HepG2 (cell line): ENCODE measurements around the gene DCTN3. TPM values are rescaled to one million over a fixed set of nuclear protein-coding genes. Genes with fewer than 3 reads are reported as not detected.

Experiments used
- ADNP ChIP-seq: sonication (generic); formaldehyde crosslinking; IDR thresholded peaks from 2 replicates; pipeline ENCODE4 v1.4.0; 2020; ENCODE audit warnings: missing genetic modification reagents
- GRHL1 ChIP-seq: sonication (generic); formaldehyde crosslinking; conservative IDR thresholded peaks from 2 replicates; pipeline ENCODE4 v1.8.0; 2022; ENCODE audit warnings: missing genetic modification reagents
- HMG20A ChIP-seq: IDR thresholded peaks from 2 replicates; pipeline ENCODE4 v1.6.1; 2016; ENCODE audit warnings: borderline replicate concordance
- KLF15 ChIP-seq: sonication (generic); formaldehyde crosslinking; IDR thresholded peaks from 2 replicates; pipeline ENCODE4 v1.8.1; 2023; ENCODE audit warnings: borderline replicate concordance, mild to moderate bottlenecking, inconsistent platforms, missing genetic modification reagents, mixed read lengths
- KLF16 ChIP-seq, 2 experiments: sonication (generic) in 1 of 2; formaldehyde crosslinking in 1 of 2; IDR thresholded peaks; 2 replicates each; pipeline versions ENCODE4 v1.6.1 to v1.8.0; 2016 to 2023; ENCODE audit warnings: missing genetic modification reagents in 2 of 2, missing compliant biosample characterization in 1 of 2
- NFE2L2 ChIP-seq: fragments of 150-350 bp; IDR thresholded peaks from 2 replicates; pipeline ENCODE4 v1.6.1; 2014; ENCODE audit warnings: low read length
- NR1H2 ChIP-seq: sonication (generic); formaldehyde crosslinking; IDR thresholded peaks from 2 replicates; pipeline ENCODE4 v1.8.1; 2022; ENCODE audit warnings: low read depth, missing genetic modification reagents, borderline replicate concordance
- NR2F2 ChIP-seq: IDR thresholded peaks from 2 replicates; pipeline ENCODE4 v1.6.1; 2012; ENCODE audit warnings: low read depth, inconsistent platforms, borderline replicate concordance
- RAD21 ChIP-seq: fragments of 450-650 bp; formaldehyde crosslinking; IDR thresholded peaks from 2 replicates; pipeline ENCODE4 v1.5.0; 2020; ENCODE audit warnings: mild to moderate bottlenecking
- RBAK ChIP-seq: sonication (generic); formaldehyde crosslinking; IDR thresholded peaks from 2 replicates; pipeline ENCODE4 v1.5.1; 2020; ENCODE audit warnings: mild to moderate bottlenecking, missing genetic modification reagents
- RFXAP ChIP-seq: sonication (generic); formaldehyde crosslinking; IDR thresholded peaks from 2 replicates; pipeline ENCODE4 v1.4.0; 2020; ENCODE audit warnings: missing genetic modification reagents, borderline replicate concordance
- SUZ12 ChIP-seq: fragments of 150-350 bp; IDR thresholded peaks from 2 replicates; pipeline ENCODE4 v1.6.1; 2014; ENCODE audit warnings: low read depth, low read length
- TMF1 ChIP-seq: sonication (generic); formaldehyde crosslinking; IDR thresholded peaks from 2 replicates; pipeline ENCODE4 v1.8.1; 2022; ENCODE audit warnings: low read depth, missing genetic modification reagents
- ZNF101 ChIP-seq: sonication (generic); formaldehyde crosslinking; IDR thresholded peaks from 2 replicates; pipeline ENCODE4 v1.4.0; 2020; ENCODE audit warnings: mild to moderate bottlenecking, low read depth, missing genetic modification reagents, borderline replicate concordance
- ZNF17 ChIP-seq: sonication (generic); formaldehyde crosslinking; IDR thresholded peaks from 2 replicates; pipeline ENCODE4 v1.5.0; 2020; ENCODE audit warnings: mild to moderate bottlenecking, missing genetic modification reagents
- ZNF33A ChIP-seq: sonication (generic); formaldehyde crosslinking; IDR thresholded peaks from 2 replicates; pipeline ENCODE4 v1.5.1; 2020; ENCODE audit warnings: missing genetic modification reagents, mild to moderate bottlenecking, moderate library complexity, borderline replicate concordance
- ZNF432 ChIP-seq: sonication (generic); formaldehyde crosslinking; IDR thresholded peaks from 2 replicates; pipeline ENCODE4 v1.5.0; 2020; ENCODE audit warnings: missing genetic modification reagents, mild to moderate bottlenecking, borderline replicate concordance
- ZNF749 ChIP-seq: sonication (generic); formaldehyde crosslinking; IDR thresholded peaks from 2 replicates; pipeline ENCODE4 v1.8.0; 2022; ENCODE audit warnings: mild to moderate bottlenecking, missing genetic modification reagents, moderate library complexity, borderline replicate concordance
- polyA plus RNA-seq, 8 experiments: library from polyadenylated mRNA; depleted of rRNA in 3 of 8; stranded (reverse) in 7 of 8; unstranded in 1 of 8; fragments of >200 nt; fragmentation: Illumina TruSeq in 4 of 8; extraction: Trizol in 4 of 8; gene quantifications; 2 replicates each; pipeline versions ENCODE4 v1.2.1 to v1.2.3, GENCODE V29; 2011 to 2016; ENCODE audit warnings: low read depth in 4 of 8, missing spikeins in 1 of 8, mixed read lengths in 1 of 8; ENCODE audit not compliant: insufficient read depth in 1 of 8
- total RNA-seq, 5 experiments: library from RNA; depleted of rRNA; stranded (reverse); fragments of >200 nt; fragmentation: Illumina TruSeq; extraction: Trizol; gene quantifications; 2 replicates each; pipeline ENCODE4 v1.2.3, GENCODE V29; 2016; ENCODE audit warnings: low read depth in 1 of 5
- TF ChIP-seq, protein P1 (sequence below): sonication (generic); formaldehyde crosslinking; IDR thresholded peaks from 2 replicates; pipeline ENCODE4 v1.5.0; 2020; ENCODE audit warnings: missing genetic modification reagents, mild to moderate bottlenecking, borderline replicate concordance
- TF ChIP-seq, protein P2 (sequence below): IDR thresholded peaks from 2 replicates; pipeline ENCODE4 v1.6.1; 2016; ENCODE audit warnings: mild to moderate bottlenecking, missing biosample characterization, missing genetic modification reagents
- TF ChIP-seq, protein P3 (sequence below): IDR thresholded peaks from 2 replicates; pipeline ENCODE4 v1.6.1; 2018; ENCODE audit warnings: missing genetic modification reagents
- TF ChIP-seq, protein P4 (sequence below): sonication (generic); formaldehyde crosslinking; IDR thresholded peaks from 2 replicates; pipeline ENCODE4 v1.5.0; 2020; ENCODE audit warnings: missing genetic modification reagents

Gene DCTN3
- total and polyA plus RNA-seq, 2 of the 13 experiments (the other 11 are each of a cell fraction or from before 2014, with no cell fraction given): 27.4 to 34.5 TPM

DNA sequence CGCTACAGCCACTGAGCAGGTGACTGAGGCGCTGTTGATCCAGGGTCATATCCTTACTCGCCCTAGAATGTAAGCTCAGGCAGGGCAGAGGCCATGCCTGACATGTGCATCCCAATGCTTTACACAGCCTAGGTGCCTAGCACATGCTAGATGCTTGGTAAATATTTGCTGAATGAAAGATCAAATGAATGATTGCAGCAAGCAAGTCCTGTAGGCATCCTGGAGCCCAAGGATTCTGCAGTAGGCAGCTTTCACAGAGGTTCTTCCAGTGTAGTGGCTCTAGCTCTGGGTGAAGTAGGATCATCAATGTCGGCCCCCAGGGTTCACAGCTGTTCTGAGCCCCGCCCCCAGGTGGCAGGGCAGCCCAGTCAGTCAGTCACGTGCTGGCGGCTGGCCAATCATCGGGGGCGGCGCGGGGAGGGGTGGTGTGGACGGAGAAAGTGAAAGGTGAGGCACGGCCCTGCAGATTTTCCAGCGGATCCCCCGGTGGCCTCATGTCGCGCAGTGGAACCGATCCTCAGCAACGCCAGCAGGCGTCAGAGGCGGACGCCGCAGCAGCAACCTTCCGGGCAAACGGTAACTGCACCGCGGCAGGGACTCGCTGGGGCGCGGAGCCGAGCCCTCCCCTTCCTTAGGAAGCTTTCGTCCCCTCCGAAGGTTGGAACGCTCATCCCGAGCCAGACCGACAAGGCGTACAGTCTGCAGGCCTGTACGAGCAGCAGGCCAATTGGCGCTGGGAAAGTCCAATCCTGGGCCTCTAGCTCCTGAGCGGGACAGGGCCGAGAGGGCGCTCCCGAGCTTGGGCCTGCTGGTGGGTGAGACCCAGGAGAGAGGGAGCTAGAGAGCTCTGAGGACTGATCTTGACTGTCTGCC, 26.2 kb upstream of the DCTN3 start, which contains the start of gene GALT (continued):
- TF ChIP-seq KLF15 (CRISPR knock-in tag) (no peak), RAD21 (CRISPR knock-in tag) (peak; percentile 60), NR2F2 (peak; percentile 13; the same call in 1 of the 2 replicates), GRHL1 (CRISPR knock-in tag) (no peak), ZNF432 (CRISPR knock-in tag) (no peak), SUZ12 (no peak), NFE2L2 (no peak), ZNF17 (CRISPR knock-in tag) (no peak), ADNP (CRISPR knock-in tag) (no peak; the same call in 1 of the 2 replicates), HMG20A (CRISPR knock-in tag) (peak; percentile 19; the same call in 1 of the 2 replicates), RFXAP (CRISPR knock-in tag) (no peak), NR1H2 (CRISPR knock-in tag) (no peak; the same call in 1 of the 2 replicates), RBAK (0 out of 2 replicates have a peak, but pooled peaks have one; percentile 30), ZNF749 (CRISPR knock-in tag) (no peak; the same call in 1 of the 2 replicates), ZNF101 (CRISPR knock-in tag) (no peak), KLF16 (CRISPR knock-in tag; IDR thresholded peaks at IDR 0.05) (peak in 1 of 2 experiments; percentile 78; a peak in 2 of 4 replicates), TMF1 (CRISPR knock-in tag) (no peak), ZNF33A (CRISPR knock-in tag) (no peak)
- TF ChIP-seq, protein P1, sequence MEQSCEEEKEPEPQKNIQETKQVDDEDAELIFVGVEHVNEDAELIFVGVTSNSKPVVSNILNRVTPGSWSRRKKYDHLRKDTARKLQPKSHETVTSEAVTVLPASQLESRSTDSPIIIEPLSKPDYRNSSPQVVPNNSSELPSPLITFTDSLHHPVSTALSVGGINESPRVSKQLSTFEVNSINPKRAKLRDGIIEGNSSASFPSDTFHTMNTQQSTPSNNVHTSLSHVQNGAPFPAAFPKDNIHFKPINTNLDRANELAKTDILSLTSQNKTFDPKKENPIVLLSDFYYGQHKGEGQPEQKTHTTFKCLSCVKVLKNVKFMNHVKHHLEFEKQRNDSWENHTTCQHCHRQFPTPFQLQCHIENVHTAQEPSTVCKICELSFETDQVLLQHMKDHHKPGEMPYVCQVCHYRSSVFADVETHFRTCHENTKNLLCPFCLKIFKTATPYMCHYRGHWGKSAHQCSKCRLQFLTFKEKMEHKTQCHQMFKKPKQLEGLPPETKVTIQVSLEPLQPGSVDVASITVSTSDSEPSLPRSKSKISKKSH (CRISPR knock-in tag): peak; percentile 93; the same call in 1 of the 2 replicates
- TF ChIP-seq, protein P2, sequence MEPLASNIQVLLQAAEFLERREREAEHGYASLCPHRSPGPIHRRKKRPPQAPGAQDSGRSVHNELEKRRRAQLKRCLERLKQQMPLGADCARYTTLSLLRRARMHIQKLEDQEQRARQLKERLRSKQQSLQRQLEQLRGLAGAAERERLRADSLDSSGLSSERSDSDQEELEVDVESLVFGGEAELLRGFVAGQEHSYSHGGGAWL (CRISPR knock-in tag): peak; percentile 59; the same call in 1 of the 2 replicates
- TF ChIP-seq, protein P3, sequence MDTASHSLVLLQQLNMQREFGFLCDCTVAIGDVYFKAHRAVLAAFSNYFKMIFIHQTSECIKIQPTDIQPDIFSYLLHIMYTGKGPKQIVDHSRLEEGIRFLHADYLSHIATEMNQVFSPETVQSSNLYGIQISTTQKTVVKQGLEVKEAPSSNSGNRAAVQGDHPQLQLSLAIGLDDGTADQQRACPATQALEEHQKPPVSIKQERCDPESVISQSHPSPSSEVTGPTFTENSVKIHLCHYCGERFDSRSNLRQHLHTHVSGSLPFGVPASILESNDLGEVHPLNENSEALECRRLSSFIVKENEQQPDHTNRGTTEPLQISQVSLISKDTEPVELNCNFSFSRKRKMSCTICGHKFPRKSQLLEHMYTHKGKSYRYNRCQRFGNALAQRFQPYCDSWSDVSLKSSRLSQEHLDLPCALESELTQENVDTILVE (CRISPR knock-in tag): no peak; the same call in 1 of the 2 replicates
- TF ChIP-seq, protein P4, sequence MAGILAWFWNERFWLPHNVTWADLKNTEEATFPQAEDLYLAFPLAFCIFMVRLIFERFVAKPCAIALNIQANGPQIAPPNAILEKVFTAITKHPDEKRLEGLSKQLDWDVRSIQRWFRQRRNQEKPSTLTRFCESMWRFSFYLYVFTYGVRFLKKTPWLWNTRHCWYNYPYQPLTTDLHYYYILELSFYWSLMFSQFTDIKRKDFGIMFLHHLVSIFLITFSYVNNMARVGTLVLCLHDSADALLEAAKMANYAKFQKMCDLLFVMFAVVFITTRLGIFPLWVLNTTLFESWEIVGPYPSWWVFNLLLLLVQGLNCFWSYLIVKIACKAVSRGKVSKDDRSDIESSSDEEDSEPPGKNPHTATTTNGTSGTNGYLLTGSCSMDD (CRISPR knock-in tag): no peak
